Vagina (tissue), 1 donor: ENCODE data around the gene CYTIP. TPM values are rescaled to one million over a fixed set of nuclear protein-coding genes. Genes with fewer than 3 reads are reported as not detected.

Source experiments
- total RNA-seq: library from RNA; depleted of rRNA; stranded (reverse); fragments of >200 nt; gene quantifications from one replicate; pipeline ENCODE4 v1.2.3, GENCODE V29; 2016

CYTIP gene
- total RNA-seq, 1 donor from 2014 or later: 12.5 TPM

Other genes starting within 250 kb of the CYTIP start
- 3.2 TPM for gene GALNT5, start 186.4 kb downstream of the CYTIP start, total RNA-seq
- not detected for gene ERMN, start 118.3 kb downstream of the CYTIP start, total RNA-seq
- 6.6 TPM for gene ACVR1C, start 184.8 kb upstream of the CYTIP start, total RNA-seq